H1 (cell line): Measurements from ENCODE around the gene PPP2R3A. TPM values are rescaled to one million over a fixed set of nuclear protein-coding genes. Genes with fewer than 3 reads are reported as not detected.

Experiments
- CTCF ChIA-PET: fragments of 300-600 bp; sonication (Branson Sonifier 250); formaldehyde crosslinking; loops from one replicate; lab custom pipeline; 2021; ENCODE audit not compliant: partially characterized antibody; lab: Charles Lee
- POLR2A ChIA-PET: fragments of 300-600 bp; sonication (Branson Sonifier 250); formaldehyde crosslinking; loops from one replicate; lab custom pipeline; 2021; ENCODE audit warnings: inconsistent platforms; ENCODE audit not compliant: partially characterized antibody; lab: Charles Lee
- DNase-seq, 2 experiments: peaks; one replicate each; pipeline versions ENCODE4 v3.0.0 to v3.0.0-alpha.2; 2010 to 2022; ENCODE audit warnings: low spot score in 2 of 2, low read depth in 1 of 2, mixed read lengths in 1 of 2
- FAIRE-seq: peaks from 2 replicates; lab custom pipeline; 2011; peaks lifted over from hg19 to GRCh38; lab: Jason Lieb, UNC
- H2AFZ ChIP-seq: 2 replicates; pipeline ENCODE4 v1.8.1; 2012; ENCODE audit warnings: low read length, inconsistent platforms
- H2AK5ac ChIP-seq: 2 replicates; pipeline ENCODE4 v1.6.1; 2013; ENCODE audit warnings: low read depth, low read length
- H2BK120ac ChIP-seq: replicated peaks from 2 replicates; pipeline ENCODE3; 2013; ENCODE audit warnings: low read depth, low read length, inconsistent platforms
- H2BK12ac ChIP-seq: 2 replicates; pipeline ENCODE4 v1.6.1; 2013; ENCODE audit warnings: low read depth, low read length
- H2BK15ac ChIP-seq: 2 replicates; pipeline ENCODE4 v1.6.1; 2013; ENCODE audit warnings: low read length
- H2BK20ac ChIP-seq: 2 replicates; pipeline ENCODE4 v1.6.1; 2013; ENCODE audit warnings: low read length
- H2BK5ac ChIP-seq: 2 replicates; pipeline ENCODE4 v1.6.1; 2013; ENCODE audit warnings: low read depth, low read length
- H3K14ac ChIP-seq: 2 replicates; pipeline ENCODE4 v1.6.1; 2013; ENCODE audit warnings: inconsistent platforms; ENCODE audit not compliant: insufficient read length
- H3K18ac ChIP-seq: 2 replicates; pipeline ENCODE4 v1.6.1; 2013; ENCODE audit warnings: low read length; ENCODE audit errors: extremely low read depth
- H3K23ac ChIP-seq: 2 replicates; pipeline ENCODE4 v1.6.1; 2013; ENCODE audit warnings: inconsistent platforms; ENCODE audit not compliant: insufficient read length
- H3K23me2 ChIP-seq: 2 replicates; pipeline ENCODE4 v1.6.1; 2013; ENCODE audit warnings: low read depth, low read length
- H3K27ac ChIP-seq: 2 replicates; pipeline ENCODE4 v1.6.1; 2011; ENCODE audit warnings: low read depth, low read length, inconsistent platforms
- H3K27me3 ChIP-seq, 4 experiments: replicated peaks in 1 of 4; 1 replicate in 1 of 4; 2 replicates in 3 of 4; pipeline versions ENCODE4 v1.6.1 to v1.8.1; 2011 to 2013; ENCODE audit warnings: low read length in 3 of 4, mild to moderate bottlenecking in 3 of 4, inconsistent platforms in 2 of 4, mixed read lengths in 2 of 4, moderate library complexity in 1 of 4; ENCODE audit not compliant: control insufficient read depth in 3 of 4, insufficient read depth in 3 of 4; ENCODE audit errors: extremely low read depth in 1 of 4
- H3K36me3 ChIP-seq, 4 experiments: 2 replicates each; pipeline versions ENCODE4 v1.6.1 to v1.8.1; 2011 to 2013; ENCODE audit warnings: mild to moderate bottlenecking in 4 of 4, low read length in 3 of 4, moderate library complexity in 2 of 4, control low read depth in 1 of 4, inconsistent platforms in 1 of 4; ENCODE audit not compliant: insufficient read depth in 4 of 4, control insufficient read depth in 2 of 4
- H3K4ac ChIP-seq: replicated peaks from 2 replicates; pipeline ENCODE3; 2013; ENCODE audit warnings: low read length, low read depth, mixed read lengths, inconsistent platforms; ENCODE audit not compliant: insufficient read length
- H3K4me1 ChIP-seq, 4 experiments: replicated peaks in 1 of 4; 1 replicate in 1 of 4; 2 replicates in 3 of 4; pipeline versions ENCODE4 v1.6.1 to v1.8.1; 2011 to 2013; ENCODE audit warnings: low read length in 3 of 4, inconsistent platforms in 2 of 4, mixed read lengths in 1 of 4; ENCODE audit not compliant: insufficient read depth in 4 of 4, control insufficient read depth in 3 of 4
- H3K4me2 ChIP-seq, 2 experiments: 2 replicates each; pipeline versions ENCODE4 v1.6.1 to v1.8.1; 2011 to 2013; ENCODE audit warnings: low read depth in 2 of 2, low read length in 2 of 2, control low read depth in 1 of 2, inconsistent platforms in 1 of 2, mild to moderate bottlenecking in 1 of 2; ENCODE audit not compliant: insufficient read depth in 1 of 2
- H3K4me3 ChIP-seq, 4 experiments: fragments of 200-600, 300-600 bp in 1 of 4; sonication (generic), shearing (Covaris generic), sonication (Bioruptor Twin) in 1 of 4; 2 replicates each; pipeline versions ENCODE4 v1.5.1 to v1.8.1; 2011 to 2016; ENCODE audit warnings: low read length in 4 of 4, low read depth in 3 of 4, control low read depth in 2 of 4, inconsistent platforms in 2 of 4, mild to moderate bottlenecking in 2 of 4, mixed read lengths in 1 of 4, moderate library complexity in 1 of 4; ENCODE audit not compliant: insufficient read depth in 2 of 4; ENCODE audit errors: extremely low read depth in 1 of 4
- H3K56ac ChIP-seq: replicated peaks from 2 replicates; pipeline ENCODE3; 2013; ENCODE audit warnings: low read depth, mild to moderate bottlenecking, mixed read lengths, low read length, inconsistent platforms; ENCODE audit not compliant: insufficient read length
- H3K79me1 ChIP-seq: 2 replicates; pipeline ENCODE4 v1.6.1; 2013; ENCODE audit warnings: low read depth, low read length, control low read depth
- H3K79me2 ChIP-seq, 2 experiments: 2 replicates each; pipeline versions ENCODE4 v1.6.1 to v1.8.1; 2012 to 2013; ENCODE audit warnings: low read length in 2 of 2, mild to moderate bottlenecking in 2 of 2, inconsistent platforms in 1 of 2; ENCODE audit not compliant: insufficient read depth in 2 of 2, control insufficient read depth in 1 of 2
- H3K9ac ChIP-seq, 4 experiments: replicated peaks in 1 of 4; 1 replicate in 1 of 4; 2 replicates in 3 of 4; pipeline versions ENCODE4 v1.6.1 to v1.8.1; 2011 to 2013; ENCODE audit warnings: low read depth in 3 of 4, low read length in 3 of 4, control low read depth in 2 of 4, mild to moderate bottlenecking in 2 of 4, moderate library complexity in 2 of 4, inconsistent platforms in 1 of 4; ENCODE audit errors: extremely low read depth in 1 of 4
- H3K9me3 ChIP-seq, 2 experiments: 2 replicates each; pipeline versions ENCODE4 v1.6.1 to v1.8.1; 2012 to 2013; ENCODE audit warnings: mild to moderate bottlenecking in 2 of 2, moderate library complexity in 2 of 2, control low read depth in 1 of 2, inconsistent platforms in 1 of 2, low read depth in 1 of 2, low read length in 1 of 2, mixed read lengths in 1 of 2; ENCODE audit not compliant: insufficient read depth in 2 of 2
- H4K20me1 ChIP-seq, 2 experiments: replicated peaks in 1 of 2; 2 replicates each; pipeline versions ENCODE3 to v1.8.1; 2011 to 2013; ENCODE audit warnings: inconsistent platforms in 2 of 2, low read length in 2 of 2, mild to moderate bottlenecking in 1 of 2; ENCODE audit not compliant: insufficient read depth in 2 of 2, control insufficient read depth in 1 of 2
- H4K5ac ChIP-seq: 2 replicates; pipeline ENCODE4 v1.6.1; 2013; ENCODE audit warnings: low read length, low read depth, mixed read lengths, inconsistent platforms; ENCODE audit not compliant: insufficient read length
- H4K8ac ChIP-seq: 2 replicates; pipeline ENCODE4 v1.8.0; 2013; ENCODE audit warnings: mild to moderate bottlenecking, moderate library complexity, low read length, inconsistent platforms; ENCODE audit not compliant: insufficient read depth; ENCODE audit errors: extremely low read depth
- H4K91ac ChIP-seq: replicated peaks from 2 replicates; pipeline ENCODE3; 2013; ENCODE audit warnings: low read length, mixed read lengths, inconsistent platforms; ENCODE audit not compliant: insufficient read length
- EP300 ChIP-seq, 2 experiments: IDR thresholded peaks; 1 replicate in 1 of 2; 2 replicates in 1 of 2; pipeline ENCODE4 v1.6.1; 2011 to 2012; ENCODE audit warnings: low read depth in 2 of 2, low read length in 2 of 2, mild to moderate bottlenecking in 2 of 2, borderline replicate concordance in 1 of 2, inconsistent platforms in 1 of 2, moderate library complexity in 1 of 2
- KDM1A ChIP-seq: fragments of 200-600, 300-600 bp; sonication (generic); IDR thresholded peaks from 2 replicates; pipeline ENCODE4 v1.7.1; 2016; ENCODE audit warnings: mild to moderate bottlenecking, low read length, borderline replicate concordance
- MAFK ChIP-seq: IDR thresholded peaks from 2 replicates; pipeline ENCODE4 v1.6.1; 2012; ENCODE audit warnings: low read depth, mild to moderate bottlenecking, improper control_type of control experiment, low read length
- NRF1 ChIP-seq: IDR thresholded peaks from 2 replicates; pipeline ENCODE4 v1.6.1; 2011; ENCODE audit warnings: mild to moderate bottlenecking, low read depth, low read length, improper control_type of control experiment
- RAD21 ChIP-seq, 2 experiments: IDR thresholded peaks in 1 of 2; conservative IDR thresholded peaks in 1 of 2; 2 replicates each; pipeline ENCODE4 v1.6.1; 2011; ENCODE audit warnings: low read depth in 2 of 2, low read length in 2 of 2, improper control_type of control experiment in 1 of 2, inconsistent platforms in 1 of 2, mild to moderate bottlenecking in 1 of 2, moderate library complexity in 1 of 2
- SIX5 ChIP-seq: IDR thresholded peaks from 2 replicates; pipeline ENCODE4 v1.6.1; 2011; ENCODE audit warnings: mild to moderate bottlenecking, low read depth, low read length
- SP1 ChIP-seq: IDR thresholded peaks from 2 replicates; pipeline ENCODE4 v1.6.1; 2011; ENCODE audit warnings: low read depth, low read length
- WGBS, 2 experiments: shearing (Covaris generic) in 1 of 2; methylation state at CpG; one replicate each; pipeline versions ENCODE4 v1.1.6 to v1.1.7; 2013 to 2015; ENCODE audit warnings: low lambda C conversion rate in 2 of 2, mixed read lengths in 2 of 2, inconsistent platforms in 1 of 2, low coverage in 1 of 2, missing lambda C conversion rate in 1 of 2; ENCODE audit not compliant: insufficient replicate concordance in 2 of 2, insufficient coverage in 1 of 2, insufficient read length in 1 of 2; ENCODE audit errors: extremely low coverage in 1 of 2, missing lambda C conversion rate in 1 of 2; 5-methylcytosine and 5-hydroxymethylcytosine counted together
- polyA plus RNA-seq, 7 experiments: library from polyadenylated mRNA; depleted of rRNA in 3 of 7; stranded (reverse) in 5 of 7; unstranded in 2 of 7; fragments of >200 nt in 5 of 7; fragments of 200-250 nt in 2 of 7; gene quantifications; 1 replicate in 5 of 7; 2 replicates in 1 of 7; 4 replicates in 1 of 7; pipeline versions ENCODE4 v1.2.1 to v1.2.3, GENCODE V29; 2011 to 2013; ENCODE audit warnings: missing spikeins in 2 of 7, mixed read lengths in 2 of 7
- total RNA-seq: library from RNA; stranded (reverse); fragmentation: NEBNext Ultra II Directional; extraction: Animal tissue kit (Norgen Biotek cat#: 25700); gene quantifications from 2 replicates; pipeline ENCODE4 v1.2.1, GENCODE V29; 2021

The PPP2R3A gene
- total and polyA plus RNA-seq, 2 of the 8 experiments (the other 6 are each of a cell fraction or from before 2014, with no cell fraction given), result 4.1 to 15.2 TPM

GRCh38 chr3:135927155-135927554 lies 38.4 kb upstream of the PPP2R3A start:
- no peak for FAIRE-seq
- no peak overlapping the region for H4K91ac ChIP-seq
- no peak overlapping the region for H2BK15ac ChIP-seq
- no peak overlapping the region for H2BK5ac ChIP-seq
- H3K27ac ChIP-seq, result no peak overlapping the region
- TF ChIP-seq NRF1 (no peak), SIX5 (no peak), SP1 (no peak), MAFK (no peak), EP300 (IDR thresholded peaks at IDR 0.05; ENCODE audit: borderline replicate concordance in 1 of 2, low read depth in 2 of 2, low read length in 2 of 2) (no peak), RAD21 (IDR thresholded peaks at IDR 0.05 in 1 of 2, conservative IDR thresholded peaks at IDR 0.05 in 1 of 2; ENCODE audit: low read depth in 2 of 2, low read length in 2 of 2) (no peak), KDM1A (no peak)
- no peak overlapping the region for H3K14ac ChIP-seq
- ChIA-PET CTCF (interaction anchor here (0.6 to 2.6 kb wide), 3 partner anchors 9 to 115 kb away, joined by 3 to 13 read pairs (median 3); no protein-coding TSS in a partner anchor), POLR2A (no interaction called here)
- no peak overlapping the region for H3K9ac ChIP-seq
- H3K4ac ChIP-seq, result no peak overlapping the region
- no peaks in the 10 kb centered on the region for H3K79me1 ChIP-seq
- no peak overlapping the region for H4K8ac ChIP-seq
- no peaks in the 10 kb centered on the region for H3K79me2 ChIP-seq
- H2AFZ ChIP-seq, result no peak overlapping the region
- H3K36me3 ChIP-seq, result no peaks in the 10 kb centered on the region
- H3K27me3 ChIP-seq, result no peaks in the 10 kb centered on the region
- H4K5ac ChIP-seq, result no peak overlapping the region
- no peaks in the 10 kb centered on the region for H3K9me3 ChIP-seq
- no peak overlapping the region for H3K4me2 ChIP-seq
- H3K23ac ChIP-seq, result no peak overlapping the region
- H3K23me2 ChIP-seq, result no peaks in the 10 kb centered on the region; the same call in 1 of the 2 replicates
- H3K4me3 ChIP-seq, result no peak overlapping the region
- DNase-seq, result no peak
- H2BK20ac ChIP-seq, result no peak overlapping the region
- 74% methylated on average over 1 of the region's 1 CpG; no CpG with 5 or more reads in 1 of the 2 experiments for WGBS, 2 experiments
- peaks cover 0 to 2% (median 0%) of the 10 kb centered on the region in 4 experiments; a peak in 1 of 7 replicates for H3K4me1 ChIP-seq
- no peak overlapping the region for H3K56ac ChIP-seq
- no peak overlapping the region for H2BK120ac ChIP-seq
- no peak overlapping the region for H2AK5ac ChIP-seq
- no peak overlapping the region for H2BK12ac ChIP-seq
- H4K20me1 ChIP-seq, result no peaks in the 10 kb centered on the region
- H3K18ac ChIP-seq, result no peak overlapping the region
